IPS-NIHi7 (cell line): ENCODE measurements around the gene HS3ST4.

ENCODE experiments used
- DNase-seq: peaks from one replicate; pipeline ENCODE4 v3.0.0; 2012; ENCODE audit warnings: mixed read lengths; ENCODE audit errors: extremely low spot score

HS3ST4 gene

GRCh38 chr16:25691519-25692091, at the start of gene HS3ST4:
TSS of gene HS3ST4 (plus strand) at chr16:25691959.
- peak; percentile 58 for DNase-seq

GRCh38 chr16:25643633-25644032, 48.1 kb upstream of the HS3ST4 start:
- no peak for DNase-seq

- DNase-seq = no peak
Observed at GRCh38 chr16:25656639-25657038, 35.1 kb upstream of the HS3ST4 start.

- DNase-seq = no peak
Observed at GRCh38 chr16:25676820-25677219, 14.9 kb upstream of the HS3ST4 start.

- DNase-seq = no peak
Observed at GRCh38 chr16:25679511-25679910, 12.2 kb upstream of the HS3ST4 start.

- no peak for DNase-seq
Observed at GRCh38 chr16:25689137-25689836, 2.5 kb upstream of the HS3ST4 start.

GRCh38 chr16:25690552-25691143, 1.1 kb upstream of the HS3ST4 start:
- no peak for DNase-seq

- DNase-seq = no peak
Observed at GRCh38 chr16:25692351-25692741, 587 bp downstream of the HS3ST4 start.

- DNase-seq = peak; percentile 30
Observed at GRCh38 chr16:25692742-25693508, 1.2 kb downstream of the HS3ST4 start.

GRCh38 chr16:25693631-25694030, 1.9 kb downstream of the HS3ST4 start:
- no peak for DNase-seq

- no peak for DNase-seq
Observed at GRCh38 chr16:25699069-25699468, 7.3 kb downstream of the HS3ST4 start.

- DNase-seq = no peak
Observed at GRCh38 chr16:25700547-25700946, 8.8 kb downstream of the HS3ST4 start.

GRCh38 chr16:25707553-25707952, 15.8 kb downstream of the HS3ST4 start:
- DNase-seq = no peak

GRCh38 chr16:25707982-25708583, 16.3 kb downstream of the HS3ST4 start:
- peak; percentile 38 for DNase-seq

- DNase-seq = no peak
Observed at GRCh38 chr16:25709213-25709612, 17.5 kb downstream of the HS3ST4 start.

GRCh38 chr16:25713785-25714570, 22.2 kb downstream of the HS3ST4 start:
- no peak for DNase-seq

GRCh38 chr16:25716186-25716585, 24.4 kb downstream of the HS3ST4 start:
- peak; percentile 26 for DNase-seq

- DNase-seq = no peak
Observed at GRCh38 chr16:25721439-25721838, 29.7 kb downstream of the HS3ST4 start.

- DNase-seq = no peak
Observed at GRCh38 chr16:25726430-25727098, 34.8 kb downstream of the HS3ST4 start.

GRCh38 chr16:25729188-25729915, 37.6 kb downstream of the HS3ST4 start:
- no peak for DNase-seq
